NT2/D1 (cell line): ENCODE results near the gene PDE6D.

Experiments used
- DNase-seq: peaks from one replicate; pipeline ENCODE4 v3.0.0-alpha.2; 2011; ENCODE audit warnings: low read depth, low spot score
- H3K27me3 ChIP-seq: 2 replicates; pipeline ENCODE4 v1.6.0; 2011; ENCODE audit warnings: mild to moderate bottlenecking; ENCODE audit not compliant: insufficient read length, insufficient read depth
- H3K36me3 ChIP-seq: 2 replicates; pipeline ENCODE4 v1.6.1; 2011; ENCODE audit warnings: mild to moderate bottlenecking, low read length, mixed read lengths; ENCODE audit not compliant: insufficient read depth, insufficient read length
- H3K4me1 ChIP-seq: 2 replicates; pipeline ENCODE4 v1.5.1; 2011; ENCODE audit not compliant: insufficient read depth, insufficient read length
- H3K4me3 ChIP-seq: 2 replicates; pipeline ENCODE4 v1.5.1; 2011; ENCODE audit warnings: low read depth; ENCODE audit not compliant: insufficient read length
- H3K9ac ChIP-seq: 2 replicates; pipeline ENCODE4 v1.6.0; 2011; ENCODE audit warnings: low read depth; ENCODE audit not compliant: insufficient read length
- H3K9me3 ChIP-seq: 2 replicates; pipeline ENCODE4 v1.5.1; 2011; ENCODE audit warnings: mild to moderate bottlenecking, low read length; ENCODE audit not compliant: insufficient read depth
- SUZ12 ChIP-seq: IDR thresholded peaks from 2 replicates; pipeline ENCODE4 v1.6.1; 2011; ENCODE audit not compliant: insufficient read length, insufficient read depth; ENCODE audit errors: extremely low read depth
- YY1 ChIP-seq: IDR thresholded peaks from 2 replicates; pipeline ENCODE4 v1.6.1; 2011; ENCODE audit not compliant: insufficient read length, insufficient read depth
- ZNF274 ChIP-seq: IDR thresholded peaks from 2 replicates; pipeline ENCODE4 v1.6.1; 2011; ENCODE audit warnings: mild to moderate bottlenecking, low read depth, low read length

Gene PDE6D

GRCh38 chr2:231745303-231746038 is 35.6 kb downstream of the PDE6D start:
- Histone ChIP-seq H3K27me3 (no peaks in the 10 kb centered on the region), H3K4me1 (peaks cover 6% of the 10 kb centered on the region), H3K36me3 (no peaks in the 10 kb centered on the region), H3K9ac (no peak overlapping the region), H3K4me3 (no peak overlapping the region), H3K9me3 (no peaks in the 10 kb centered on the region)
- TF ChIP-seq ZNF274, result no peak
- TF ChIP-seq YY1, result no peak
- no peak for TF ChIP-seq SUZ12
- peak; percentile 46 for DNase-seq

- TF ChIP-seq SUZ12 (no peak), YY1 (no peak), ZNF274 (no peak)
- H3K4me1 ChIP-seq, result peaks cover 2% of the 10 kb centered on the region
- no peak overlapping the region for H3K9ac ChIP-seq
These were observed 37.5 kb downstream of the PDE6D start for GRCh38 chr2:231743376-231744116.

GRCh38 chr2:231737761-231738160 is 43.3 kb downstream of the PDE6D start:
- Histone ChIP-seq H3K9me3 (no peaks in the 10 kb centered on the region), H3K4me3 (no peak overlapping the region), H3K27me3 (no peaks in the 10 kb centered on the region), H3K4me1 (no peaks in the 10 kb centered on the region), H3K9ac (no peak overlapping the region), H3K36me3 (peaks cover 5% of the 10 kb centered on the region)
- no peak for DNase-seq
- TF ChIP-seq ZNF274 (no peak), YY1 (no peak), SUZ12 (no peak)

More at GRCh38 chr2:231743376-231744116, 37.5 kb downstream of the PDE6D start:
- no peaks in the 10 kb centered on the region for H3K9me3 ChIP-seq
- no peak overlapping the region for H3K4me3 ChIP-seq
- DNase-seq, result no peak
- H3K27me3 ChIP-seq, result no peaks in the 10 kb centered on the region
- no peaks in the 10 kb centered on the region for H3K36me3 ChIP-seq

- H3K36me3 ChIP-seq, result peaks cover 15% of the 10 kb centered on the region
- DNase-seq, result no peak
These were observed 48.5 kb downstream of the PDE6D start for GRCh38 chr2:231732604-231733003.

GRCh38 chr2:231727621-231728020 is 53.5 kb downstream of the PDE6D start:
- no peaks in the 10 kb centered on the region for H3K27me3 ChIP-seq
- TF ChIP-seq ZNF274 (no peak), SUZ12 (no peak), YY1 (no peak)

More at GRCh38 chr2:231732604-231733003, 48.5 kb downstream of the PDE6D start:
- Histone ChIP-seq H3K9me3 (no peaks in the 10 kb centered on the region), H3K4me1 (no peaks in the 10 kb centered on the region), H3K4me3 (no peak overlapping the region), H3K27me3 (no peaks in the 10 kb centered on the region), H3K9ac (no peak overlapping the region)
- TF ChIP-seq SUZ12, result no peak
- no peak for TF ChIP-seq ZNF274
- TF ChIP-seq YY1, result no peak

GRCh38 chr2:231726276-231726675 is 54.8 kb downstream of the PDE6D start:
- no peak overlapping the region for H3K9ac ChIP-seq
- H3K27me3 ChIP-seq, result no peaks in the 10 kb centered on the region
- DNase-seq, result no peak
- no peaks in the 10 kb centered on the region for H3K36me3 ChIP-seq
- no peak for TF ChIP-seq ZNF274
- no peak for TF ChIP-seq YY1
- no peak for TF ChIP-seq SUZ12
- no peak overlapping the region for H3K4me3 ChIP-seq
- H3K4me1 ChIP-seq, result no peaks in the 10 kb centered on the region
- no peaks in the 10 kb centered on the region for H3K9me3 ChIP-seq

More at GRCh38 chr2:231727621-231728020, 53.5 kb downstream of the PDE6D start:
- DNase-seq, result no peak
- no peaks in the 10 kb centered on the region for H3K4me1 ChIP-seq
- no peak overlapping the region for H3K9ac ChIP-seq
- H3K36me3 ChIP-seq, result peaks cover 9% of the 10 kb centered on the region
- H3K9me3 ChIP-seq, result no peaks in the 10 kb centered on the region
- no peak overlapping the region for H3K4me3 ChIP-seq

- Histone ChIP-seq H3K27me3 (no peaks in the 10 kb centered on the region), H3K9ac (no peak overlapping the region), H3K9me3 (no peaks in the 10 kb centered on the region), H3K4me3 (no peak overlapping the region), H3K36me3 (no peaks in the 10 kb centered on the region), H3K4me1 (no peaks in the 10 kb centered on the region)
- no peak for DNase-seq
- no peak for TF ChIP-seq ZNF274
- TF ChIP-seq YY1, result no peak
These were observed 55.6 kb downstream of the PDE6D start for GRCh38 chr2:231725476-231725875.
